Activated naive CD4-positive, alpha-beta T cell treated with anti-CD3 and anti-CD28 coated beads, Interleukin-2, amount 50 U/mL, for 72 hours (primary cell): Measurements from ENCODE around the gene PSENEN. TPM values are rescaled to one million over a fixed set of nuclear protein-coding genes. Genes with fewer than 3 reads are reported as not detected.
"Not testable (repeated sequence)": the region's sequence is repeated elsewhere in the genome, so short reads cannot be mapped to it uniquely, and the experiment has no call there.

Source experiments
- ATAC-seq, 2 donors: fragments of 150-1000 bp; cut with Tn5 transposase; 2 replicates each; pipeline ENCODE4 v1.10.0; 2021; ENCODE audit warnings: mild to moderate bottlenecking in 2 of 2, moderate library complexity in 2 of 2
- DNase-seq, 2 donors: peaks; one replicate each; pipeline ENCODE4 v3.0.0; 2021 to 2022; ENCODE audit warnings: low spot score in 2 of 2
- H3K27ac Mint-ChIP-seq, 2 donors: one replicate each; pipeline ENCODE4 v1.8.0; 2022; ENCODE audit warnings: mild to moderate bottlenecking in 2 of 2, mixed read lengths in 2 of 2
- H3K36me3 Mint-ChIP-seq, 2 donors: one replicate each; pipeline ENCODE4 v1.8.0; 2022; ENCODE audit warnings: mixed read lengths in 2 of 2
- H3K9me3 Mint-ChIP-seq, 2 donors: one replicate each; pipeline ENCODE4 v1.8.0; 2022; ENCODE audit warnings: mixed read lengths in 2 of 2
- total RNA-seq, 2 donors: library from RNA; stranded (reverse); gene quantifications; one replicate each; pipeline ENCODE4 v1.2.3, GENCODE V29; 2022

The PSENEN gene
- total RNA-seq, 2 donors from 2014 or later: 43.2 to 49.4 TPM

GRCh38 chr19:35768082-35768421 is 22.6 kb downstream of the PSENEN start:
- Mint-ChIP-seq H3K27ac (no peak overlapping the region), H3K9me3 (no peaks in the 10 kb centered on the region), H3K36me3 (peaks cover 0 to 16% of the 10 kb centered on the region in 2 donors)
- ATAC-seq: no peak
- no peak for DNase-seq

GRCh38 chr19:35772362-35772761 is 26.9 kb downstream of the PSENEN start:
- ATAC-seq, H3K9me3 Mint-ChIP-seq, H3K27ac Mint-ChIP-seq, DNase-seq: not testable (repeated sequence)
- H3K36me3 Mint-ChIP-seq: peaks cover 0 to 16% of the 10 kb centered on the region in 2 donors

- no peak for DNase-seq
- H3K27ac Mint-ChIP-seq: no peak overlapping the region
- peaks cover 0 to 16% of the 10 kb centered on the region in 2 donors for H3K36me3 Mint-ChIP-seq
- H3K9me3 Mint-ChIP-seq: no peaks in the 10 kb centered on the region
- no peak for ATAC-seq
Measured at GRCh38 chr19:35773020-35773806, 27.8 kb downstream of the PSENEN start.

GRCh38 chr19:35774274-35775045 is 29.0 kb downstream of the PSENEN start:
- Mint-ChIP-seq H3K9me3 (no peaks in the 10 kb centered on the region), H3K27ac (peak overlapping the region in 1 of 2 donors; percentile 76), H3K36me3 (peaks cover 0 to 3% of the 10 kb centered on the region in 2 donors)
- ATAC-seq (no peak), DNase-seq (no peak)

- no peaks in the 10 kb centered on the region for H3K9me3 Mint-ChIP-seq
- H3K27ac Mint-ChIP-seq: peak overlapping the region in 1 of 2 donors; percentile 76
- DNase-seq: no peak
Measured at GRCh38 chr19:35775046-35775297, 29.5 kb downstream of the PSENEN start.

GRCh38 chr19:35775298-35776101 is 30.0 kb downstream of the PSENEN start, which contains the start of gene ARHGAP33:
TSS of gene ARHGAP33 (plus strand) at chr19:35775564. CDS start at chr19:35775659, 95 bp downstream.
- ATAC-seq: peak; percentile 97 to 98
- Mint-ChIP-seq H3K27ac (peak within 1 kb of the TSS; percentile 47 to 76), H3K9me3 (no peaks in the 10 kb centered on the region), H3K36me3 (no peaks in the 10 kb centered on the region)
- DNase-seq: peak; percentile 98 to 100

More at GRCh38 chr19:35775046-35775297, 29.5 kb downstream of the PSENEN start:
- ATAC-seq: no peak
- no peaks in the 10 kb centered on the region for H3K36me3 Mint-ChIP-seq

GRCh38 chr19:35776102-35776788 is 30.8 kb downstream of the PSENEN start:
- DNase-seq (peak in 1 of 2 donors; percentile 53), ATAC-seq (no peak)
- no peaks in the 10 kb centered on the region for H3K9me3 Mint-ChIP-seq
- no peaks in the 10 kb centered on the region for H3K36me3 Mint-ChIP-seq
- peak overlapping the region; percentile 6 to 47 for H3K27ac Mint-ChIP-seq

- Mint-ChIP-seq H3K36me3 (no peaks in the 10 kb centered on the region), H3K27ac (peak overlapping the region in 1 of 2 donors; percentile 6), H3K9me3 (no peaks in the 10 kb centered on the region)
- ATAC-seq (no peak), DNase-seq (peak in 1 of 2 donors; percentile 43)
Measured at GRCh38 chr19:35777086-35777841, 31.8 kb downstream of the PSENEN start.

- no peaks in the 10 kb centered on the region for H3K9me3 Mint-ChIP-seq
- ATAC-seq (no peak), DNase-seq (no peak)
- H3K27ac Mint-ChIP-seq: no peak overlapping the region
- no peaks in the 10 kb centered on the region for H3K36me3 Mint-ChIP-seq
Measured at GRCh38 chr19:35777961-35778360, 32.5 kb downstream of the PSENEN start.

- DNase-seq: no peak
- Mint-ChIP-seq H3K9me3 (no peaks in the 10 kb centered on the region), H3K36me3 (no peaks in the 10 kb centered on the region), H3K27ac (no peak overlapping the region)
- no peak for ATAC-seq
Measured at GRCh38 chr19:35779033-35779432, 33.6 kb downstream of the PSENEN start.

- DNase-seq: no peak
- no peak for ATAC-seq
- Mint-ChIP-seq H3K36me3 (no peaks in the 10 kb centered on the region), H3K9me3 (no peaks in the 10 kb centered on the region), H3K27ac (no peak overlapping the region)
Measured at GRCh38 chr19:35780058-35780457, 34.6 kb downstream of the PSENEN start.

GRCh38 chr19:35780717-35781116 is 35.3 kb downstream of the PSENEN start:
- Mint-ChIP-seq H3K9me3 (no peaks in the 10 kb centered on the region), H3K27ac (no peak overlapping the region), H3K36me3 (no peaks in the 10 kb centered on the region)
- DNase-seq: no peak
- no peak for ATAC-seq

GRCh38 chr19:35781650-35782049 is 36.2 kb downstream of the PSENEN start:
- Mint-ChIP-seq H3K36me3 (no peaks in the 10 kb centered on the region), H3K9me3 (no peaks in the 10 kb centered on the region), H3K27ac (no peak overlapping the region)
- ATAC-seq (no peak), DNase-seq (no peak)

GRCh38 chr19:35782589-35782988 is 37.1 kb downstream of the PSENEN start:
- DNase-seq (no peak), ATAC-seq (no peak)
- no peaks in the 10 kb centered on the region for H3K9me3 Mint-ChIP-seq
- H3K27ac Mint-ChIP-seq: no peak overlapping the region
- no peaks in the 10 kb centered on the region for H3K36me3 Mint-ChIP-seq

- Mint-ChIP-seq H3K9me3 (no peaks in the 10 kb centered on the region), H3K27ac (peak overlapping the region in 1 of 2 donors; percentile 5), H3K36me3 (no peaks in the 10 kb centered on the region)
- peak in 1 of 2 donors; percentile 25 for ATAC-seq
- no peak for DNase-seq
Measured at GRCh38 chr19:35783469-35784434, 38.3 kb downstream of the PSENEN start.
